GM12878 (cell line): Measurements from ENCODE around the gene PAF1. TPM values are rescaled to one million over a fixed set of nuclear protein-coding genes. Genes with fewer than 3 reads are reported as not detected.
A peak's percentile ranks its signal among the peaks of the same experiment; 100 is the strongest.

ENCODE experiments used
- ATAC-seq: fragments of 200-7000 bp; cut with Tn5 transposase; 3 replicates; pipeline ENCODE4 v1.9.1; 2020; ENCODE audit warnings: mild to moderate bottlenecking, moderate library complexity
- BruUV-seq: library from RNA; stranded (reverse); fragments of 400-500 nt; replicated peaks from 2 replicates; lab custom pipeline; 2021; lab: Mats Ljungman, UMichigan
- CTCF ChIA-PET: fragments of 300-600 bp; sonication (Branson Sonifier 250); formaldehyde crosslinking; extraction: SDS; loops from one replicate; lab custom pipeline; 2021; ENCODE audit warnings: inconsistent platforms; lab: Yijun Ruan, JAX
- POLR2A ChIA-PET: fragments of 350-600 bp; formaldehyde crosslinking; extraction: SDS; loops from one replicate; lab custom pipeline; 2021; ENCODE audit warnings: inconsistent platforms; lab: Charles Lee
- RAD21 ChIA-PET: fragments of 300-600 bp; sonication (Branson Sonifier 250); formaldehyde crosslinking; loops from one replicate; lab custom pipeline; 2023; ENCODE audit warnings: antibody characterized with exemption; ENCODE audit not compliant: unreplicated experiment; lab: Charles Lee
- SMC1A ChIA-PET: fragments of 300-600 bp; sonication (Branson Sonifier 250); formaldehyde crosslinking; loops from one replicate; lab custom pipeline; 2023; ENCODE audit not compliant: unreplicated experiment, uncharacterized antibody; lab: Charles Lee
- DNase-seq: peaks from one replicate; pipeline ENCODE4 v3.0.0-alpha.2; 2011; ENCODE audit warnings: low read depth, low spot score
- FAIRE-seq: peaks from 3 replicates; lab custom pipeline; 2011; peaks lifted over from hg19 to GRCh38; lab: Jason Lieb, UNC
- H2AFZ ChIP-seq: 2 replicates; pipeline ENCODE4 v1.6.0; 2011; ENCODE audit warnings: low read depth, low read length, control low read depth; ENCODE audit not compliant: control insufficient read depth
- H3K27ac ChIP-seq: 2 replicates; pipeline ENCODE4 v1.5.1; 2011; ENCODE audit warnings: control low read depth; ENCODE audit not compliant: control insufficient read depth, insufficient read depth
- H3K27me3 ChIP-seq, 2 experiments: replicated peaks in 1 of 2; 2 replicates each; pipeline versions ENCODE4 v1.6.0 to v1.6.1; 2011; ENCODE audit warnings: low read length in 1 of 2; ENCODE audit not compliant: control insufficient read depth in 2 of 2, insufficient read depth in 2 of 2
- H3K36me3 ChIP-seq, 2 experiments: 2 replicates each; pipeline ENCODE4 v1.5.1; 2011; ENCODE audit warnings: low read length in 1 of 2; ENCODE audit not compliant: control insufficient read depth in 2 of 2, insufficient read depth in 2 of 2
- H3K4me1 ChIP-seq: 2 replicates; pipeline ENCODE4 v1.6.1; 2011; ENCODE audit warnings: mild to moderate bottlenecking, low read length, moderate library complexity, mixed read lengths; ENCODE audit not compliant: control insufficient read depth, insufficient read depth
- H3K4me2 ChIP-seq: 2 replicates; pipeline ENCODE4 v1.6.0; 2011; ENCODE audit warnings: control low read depth; ENCODE audit not compliant: control insufficient read depth, insufficient read depth
- H3K4me3 ChIP-seq: fragments of 200-600 bp; sonication (generic); 2 replicates; pipeline ENCODE4 v1.5.1; 2016
- H3K79me2 ChIP-seq: 2 replicates; pipeline ENCODE4 v1.6.0; 2011; ENCODE audit warnings: low read length; ENCODE audit not compliant: control insufficient read depth, insufficient read depth
- H3K9ac ChIP-seq: 2 replicates; pipeline ENCODE4 v1.8.0; 2011; ENCODE audit warnings: low read length, control low read depth, mixed read lengths; ENCODE audit not compliant: control insufficient read depth, insufficient read depth
- H3K9me3 ChIP-seq: replicated peaks from 3 replicates; pipeline ENCODE4 v1.5.1; 2011; ENCODE audit warnings: mild to moderate bottlenecking, low read length; ENCODE audit not compliant: control insufficient read depth, insufficient read depth
- H4K20me1 ChIP-seq: 2 replicates; pipeline ENCODE4 v1.6.0; 2011; ENCODE audit not compliant: control insufficient read depth, insufficient read depth
- ATF7 ChIP-seq: fragments of 450-650 bp; IDR thresholded peaks from 2 replicates; pipeline ENCODE4 v1.6.1; 2016; ENCODE audit warnings: low read depth, mild to moderate bottlenecking
- CEBPB ChIP-seq, 2 experiments: fragments of 150-350 bp in 1 of 2; IDR thresholded peaks; 2 replicates each; pipeline ENCODE4 v1.6.1; 2012 to 2014; ENCODE audit warnings: low read depth in 2 of 2, low read length in 2 of 2, borderline replicate concordance in 1 of 2, inconsistent platforms in 1 of 2
- FOXM1 ChIP-seq: IDR thresholded peaks from 2 replicates; pipeline ENCODE4 v1.6.1; 2012; ENCODE audit warnings: low read depth, mild to moderate bottlenecking, inconsistent platforms, low read length, moderate library complexity
- MXI1 ChIP-seq: fragments of 150-350 bp; IDR thresholded peaks from 2 replicates; pipeline ENCODE4 v1.6.1; 2011; ENCODE audit warnings: low read depth, mild to moderate bottlenecking, inconsistent platforms, low read length, improper control_type of control experiment
- POLR2A ChIP-seq: IDR thresholded peaks from 2 replicates; pipeline ENCODE4 v1.6.1; 2011; ENCODE audit warnings: low read depth, mild to moderate bottlenecking, low read length
- POLR2AphosphoS5 ChIP-seq: IDR thresholded peaks from 2 replicates; pipeline ENCODE4 v1.6.1; 2011; ENCODE audit warnings: mild to moderate bottlenecking, low read length, inconsistent platforms
- RAD21 ChIP-seq: IDR thresholded peaks from 2 replicates; pipeline ENCODE4 v1.6.1; 2011; ENCODE audit warnings: mild to moderate bottlenecking, low read depth, low read length, moderate library complexity; ENCODE audit not compliant: insufficient read depth
- RAD51 ChIP-seq: fragments of 450-650 bp; IDR thresholded peaks from 2 replicates; pipeline ENCODE4 v1.6.1; 2016; ENCODE audit warnings: moderate library complexity, mild to moderate bottlenecking, inconsistent platforms
- SMAD1 ChIP-seq: fragments of 450-650 bp; IDR thresholded peaks from 2 replicates; pipeline ENCODE4 v1.6.1; 2018; ENCODE audit warnings: mild to moderate bottlenecking, low read depth; ENCODE audit not compliant: partially characterized antibody
- SREBF2 ChIP-seq: IDR thresholded peaks from 2 replicates; pipeline ENCODE4 v1.6.1; 2012; ENCODE audit warnings: mild to moderate bottlenecking, low read length
- ZNF24 ChIP-seq: fragments of 450-650 bp; IDR thresholded peaks from 2 replicates; pipeline ENCODE4 v1.6.1; 2017; ENCODE audit warnings: antibody characterized with exemption, mild to moderate bottlenecking
- WGBS: methylation state at CpG from one replicate; pipeline ENCODE4 v1.1.6; 2016; ENCODE audit warnings: low lambda C conversion rate; ENCODE audit not compliant: insufficient replicate concordance, insufficient coverage; ENCODE audit errors: missing lambda C conversion rate; 5-methylcytosine and 5-hydroxymethylcytosine counted together
- in situ Hi-C: fragments of 300-500 bp; cut with MboI; formaldehyde crosslinking; loops from 9 replicates; pipeline ENCODE4 v1.14.3; 2018; ENCODE audit warnings: mixed read lengths
- intact Hi-C: fragments of 100-400 bp; cut with micrococcal nuclease; formaldehyde crosslinking; loops from one replicate; pipeline ENCODE4 v1.14.2; 2022; ENCODE audit not compliant: unreplicated experiment
- polyA plus RNA-seq, 11 experiments: library from polyadenylated mRNA; depleted of rRNA in 4 of 11; unstranded in 6 of 11; stranded (reverse) in 5 of 11; fragments of >200 nt; fragmentation: Nextera tagmentation in 4 of 11; fragmentation: Illumina TruSeq in 1 of 11; extraction: Ambion mirVana in 4 of 11; extraction: Trizol in 1 of 11; gene quantifications; 1 replicate in 1 of 11; 2 replicates in 10 of 11; pipeline versions ENCODE4 v1.2.1 to v1.2.3, GENCODE V29; 2011 to 2016; ENCODE audit warnings: inconsistent platforms in 2 of 11, missing spikeins in 2 of 11, low read depth in 1 of 11
- total RNA-seq, 4 experiments: library from RNA; depleted of rRNA in 3 of 4; stranded (reverse); fragments of >200 nt in 3 of 4; fragmentation: Illumina TruSeq in 1 of 4; extraction: Trizol in 1 of 4; gene quantifications; 2 replicates each; pipeline versions ENCODE4 v1.2.1 to v1.2.3, GENCODE V29; 2013 to 2021
- TF ChIP-seq, protein P1 (sequence below): IDR thresholded peaks from 2 replicates; pipeline ENCODE4 v1.6.1; 2012; ENCODE audit warnings: low read length, inconsistent platforms
- TF ChIP-seq, protein P2 (sequence below): fragments of 450-650 bp; formaldehyde crosslinking; IDR thresholded peaks from 2 replicates; pipeline ENCODE4 v1.4.0; 2022; ENCODE audit warnings: mild to moderate bottlenecking, moderate library complexity

PAF1 gene
- total and polyA plus RNA-seq, 10 of the 15 experiments (the other 5 are each of a cell fraction or from before 2014, with no cell fraction given): 1.7 to 45.8 (median 39.6) TPM

DNA sequence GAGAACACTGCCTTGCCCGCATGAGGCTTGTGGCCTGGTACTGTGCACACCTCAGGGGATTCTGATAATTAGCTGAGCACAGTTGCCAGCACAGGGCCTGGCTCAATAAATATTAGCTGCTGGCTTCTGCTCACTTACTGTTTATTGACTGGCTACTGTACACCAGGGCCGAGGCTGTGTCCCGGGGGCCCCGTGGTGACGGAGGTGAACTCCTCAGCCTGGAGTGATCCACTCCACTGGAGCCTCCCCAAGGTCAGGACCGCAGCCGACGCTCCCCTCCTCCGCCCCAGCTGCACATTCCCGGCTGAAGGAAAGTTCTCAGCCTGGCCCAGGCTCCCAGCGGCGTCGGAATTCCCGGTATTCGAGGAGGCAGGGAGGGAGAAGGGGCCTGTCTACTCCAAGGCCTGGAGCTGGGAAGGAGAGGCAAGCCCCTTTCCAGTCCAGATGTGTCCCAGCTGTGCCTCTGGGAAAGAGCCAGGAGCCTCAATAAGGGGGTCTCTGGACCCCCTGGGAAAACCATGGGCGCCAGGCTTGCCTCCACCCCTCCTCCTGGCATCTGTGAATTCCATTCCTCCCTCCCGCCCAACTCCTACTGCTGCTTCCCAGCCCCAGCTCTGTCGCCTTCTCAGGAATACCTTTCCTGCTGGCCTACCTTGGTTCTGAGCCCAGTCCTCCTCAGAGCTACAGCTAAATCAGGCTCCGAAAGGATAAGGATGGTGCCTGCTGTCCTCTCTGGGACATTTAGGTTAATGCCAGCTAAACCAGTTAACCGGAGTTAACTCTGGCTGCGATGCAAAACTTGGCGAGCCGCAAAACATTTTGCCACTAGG, 37.6 kb upstream of the PAF1 start:
- SMC1A ChIA-PET: no interaction called here
- Histone ChIP-seq H2AFZ (no peak overlapping the region), H3K9ac (no peak overlapping the region), H3K4me2 (no peak overlapping the region), H3K79me2 (peaks cover 9% of the 10 kb centered on the region), H3K27me3 (no peaks in the 10 kb centered on the region), H3K27ac (no peak overlapping the region), H3K36me3 (peaks cover 10 to 20% of the 10 kb centered on the region in 2 experiments), H3K4me1 (peaks cover 25% of the 10 kb centered on the region), H3K4me3 (no peak overlapping the region), H3K9me3 (no peaks in the 10 kb centered on the region), H4K20me1 (no peaks in the 10 kb centered on the region; the same call in 1 of the 2 replicates)
- CTCF ChIA-PET: interaction anchor here (0.7 to 2.2 kb wide), 3 partner anchors 17 to 301 kb away, joined by 3 to 9 read pairs (median 5); partner anchors contain the start of gene PLEKHG2
- no peak for ATAC-seq
- intact Hi-C loops (no loop called here), in situ Hi-C loops (no loop called here)
- WGBS: 67% methylated on average over 23 of the region's 23 CpGs
- no TSS peak for BruUV-seq
- FAIRE-seq: no peak
- RAD21 ChIA-PET: interaction anchor here (0.6 kb wide), 1 partner anchor 416 kb away, joined by 3 read pairs; no protein-coding TSS in a partner anchor
- 0 out of 2 replicates have a peak, but pooled peaks have one; percentile 20 for TF ChIP-seq POLR2AphosphoS5
- TF ChIP-seq ATF7: no peak
- no peak for TF ChIP-seq RAD21
- no peak for TF ChIP-seq SREBF2
- TF ChIP-seq SMAD1: no peak
- TF ChIP-seq MXI1: no peak
- TF ChIP-seq, protein P1, sequence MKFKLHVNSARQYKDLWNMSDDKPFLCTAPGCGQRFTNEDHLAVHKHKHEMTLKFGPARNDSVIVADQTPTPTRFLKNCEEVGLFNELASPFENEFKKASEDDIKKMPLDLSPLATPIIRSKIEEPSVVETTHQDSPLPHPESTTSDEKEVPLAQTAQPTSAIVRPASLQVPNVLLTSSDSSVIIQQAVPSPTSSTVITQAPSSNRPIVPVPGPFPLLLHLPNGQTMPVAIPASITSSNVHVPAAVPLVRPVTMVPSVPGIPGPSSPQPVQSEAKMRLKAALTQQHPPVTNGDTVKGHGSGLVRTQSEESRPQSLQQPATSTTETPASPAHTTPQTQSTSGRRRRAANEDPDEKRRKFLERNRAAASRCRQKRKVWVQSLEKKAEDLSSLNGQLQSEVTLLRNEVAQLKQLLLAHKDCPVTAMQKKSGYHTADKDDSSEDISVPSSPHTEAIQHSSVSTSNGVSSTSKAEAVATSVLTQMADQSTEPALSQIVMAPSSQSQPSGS: no peak
- TF ChIP-seq CEBPB (IDR thresholded peaks at IDR 0.05; ENCODE audit: borderline replicate concordance in 1 of 2, low read depth in 2 of 2, low read length in 2 of 2): no peak
- TF ChIP-seq, protein P2, sequence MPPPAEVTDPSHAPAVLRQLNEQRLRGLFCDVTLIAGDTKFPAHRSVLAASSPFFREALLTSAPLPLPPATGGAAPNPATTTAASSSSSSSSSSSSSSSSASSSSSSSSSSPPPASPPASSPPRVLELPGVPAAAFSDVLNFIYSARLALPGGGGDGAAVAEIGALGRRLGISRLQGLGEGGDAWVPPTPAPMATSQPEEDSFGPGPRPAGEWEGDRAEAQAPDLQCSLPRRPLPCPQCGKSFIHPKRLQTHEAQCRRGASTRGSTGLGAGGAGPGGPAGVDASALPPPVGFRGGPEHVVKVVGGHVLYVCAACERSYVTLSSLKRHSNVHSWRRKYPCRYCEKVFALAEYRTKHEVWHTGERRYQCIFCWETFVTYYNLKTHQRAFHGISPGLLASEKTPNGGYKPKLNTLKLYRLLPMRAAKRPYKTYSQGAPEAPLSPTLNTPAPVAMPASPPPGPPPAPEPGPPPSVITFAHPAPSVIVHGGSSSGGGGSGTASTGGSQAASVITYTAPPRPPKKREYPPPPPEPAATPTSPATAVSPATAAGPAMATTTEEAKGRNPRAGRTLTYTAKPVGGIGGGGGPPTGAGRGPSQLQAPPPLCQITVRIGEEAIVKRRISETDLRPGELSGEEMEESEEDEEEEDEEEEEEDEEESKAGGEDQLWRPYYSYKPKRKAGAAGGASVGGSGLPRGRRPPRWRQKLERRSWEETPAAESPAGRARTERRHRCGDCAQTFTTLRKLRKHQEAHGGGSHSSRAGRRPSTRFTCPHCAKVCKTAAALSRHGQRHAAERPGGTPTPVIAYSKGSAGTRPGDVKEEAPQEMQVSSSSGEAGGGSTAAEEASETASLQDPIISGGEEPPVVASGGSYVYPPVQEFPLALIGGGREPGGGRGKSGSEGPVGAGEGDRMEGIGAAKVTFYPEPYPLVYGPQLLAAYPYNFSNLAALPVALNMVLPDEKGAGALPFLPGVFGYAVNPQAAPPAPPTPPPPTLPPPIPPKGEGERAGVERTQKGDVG (CRISPR knock-in tag): no peak
- TF ChIP-seq ZNF24: no peak
- TF ChIP-seq POLR2A: peak; percentile 29; the same call in 1 of the 2 replicates
- TF ChIP-seq FOXM1: no peak
- no peak for TF ChIP-seq RAD51
- POLR2A ChIA-PET: interaction anchor here (0.6 to 1.1 kb wide), 2 partner anchors 11 to 367 kb away, joined by 3 to 4 read pairs; no protein-coding TSS in a partner anchor
- no peak for DNase-seq
